Measurements from ENCODE around the gene DNAJC30.
"Not testable (repeated sequence)": the region's sequence is repeated elsewhere in the genome, so short reads cannot be mapped to it uniquely, and the experiment has no call there.

The DNAJC30 gene

GRCh38 chr7:73683788-73684693, 788 bp upstream of the DNAJC30 start:
- peaks cover 23% of the 10 kb centered on the region for H3K36me3 ChIP-seq (ENCODE audit: control insufficient read depth, insufficient read depth, low read length)

GRCh38 chr7:73682745-73683055, 553 bp downstream of the DNAJC30 start:
- DNase-seq, result no peak
- peak overlapping the region; percentile 80 for H3K27ac ChIP-seq (ENCODE audit: insufficient read depth, low read length, poor library complexity, severe bottlenecking)
- peak overlapping the region; percentile 97 for H3K4me3 ChIP-seq (ENCODE audit: insufficient read depth, low read depth, low read length, poor library complexity, severe bottlenecking)

More at GRCh38 chr7:73683788-73684693, 788 bp upstream of the DNAJC30 start:
- Histone ChIP-seq H3K4me1 (ENCODE audit: control insufficient read depth, insufficient read depth, low read length, poor library complexity, severe bottlenecking) (peaks cover 23% of the 10 kb centered on the region), H3K9me3 (ENCODE audit: control insufficient read depth, low read length) (no peaks in the 10 kb centered on the region), H3K27ac (ENCODE audit: insufficient read depth, low read length, poor library complexity, severe bottlenecking) (peak overlapping the region; percentile 77), H3K4me3 (ENCODE audit: insufficient read depth, low read depth, low read length, poor library complexity, severe bottlenecking) (peak overlapping the region; percentile 97), H3K27me3 (replicated peaks; ENCODE audit: control insufficient read depth, insufficient read depth, low read length, poor library complexity, severe bottlenecking) (no peaks in the 10 kb centered on the region)
- no peak for DNase-seq

GRCh38 chr7:73681031-73681430, 2.2 kb downstream of the DNAJC30 start:
- Histone ChIP-seq H3K36me3 (ENCODE audit: control insufficient read depth, insufficient read depth, low read length) (peaks cover 7% of the 10 kb centered on the region), H3K9me3 (ENCODE audit: control insufficient read depth, low read length) (no peaks in the 10 kb centered on the region), H3K4me3 (ENCODE audit: insufficient read depth, low read depth, low read length, poor library complexity, severe bottlenecking) (no peak overlapping the region), H3K4me1 (ENCODE audit: control insufficient read depth, insufficient read depth, low read length, poor library complexity, severe bottlenecking) (peaks cover 23% of the 10 kb centered on the region), H3K27ac (ENCODE audit: insufficient read depth, low read length, poor library complexity, severe bottlenecking) (no peak overlapping the region), H3K27me3 (replicated peaks; ENCODE audit: control insufficient read depth, insufficient read depth, low read length, poor library complexity, severe bottlenecking) (no peaks in the 10 kb centered on the region)
- DNase-seq, result no peak

More at GRCh38 chr7:73682745-73683055, 553 bp downstream of the DNAJC30 start:
- H3K9me3 ChIP-seq (ENCODE audit: control insufficient read depth, low read length), result no peaks in the 10 kb centered on the region
- H3K27me3 ChIP-seq (replicated peaks; ENCODE audit: control insufficient read depth, insufficient read depth, low read length, poor library complexity, severe bottlenecking), result no peaks in the 10 kb centered on the region
- H3K4me1 ChIP-seq (ENCODE audit: control insufficient read depth, insufficient read depth, low read length, poor library complexity, severe bottlenecking), result peaks cover 23% of the 10 kb centered on the region
- H3K36me3 ChIP-seq (ENCODE audit: control insufficient read depth, insufficient read depth, low read length), result peaks cover 14% of the 10 kb centered on the region

- no peaks in the 10 kb centered on the region for H3K9me3 ChIP-seq (ENCODE audit: control insufficient read depth, low read length)
These were observed 2.8 kb downstream of the DNAJC30 start for GRCh38 chr7:73680501-73680900.

GRCh38 chr7:73679709-73680108, 3.5 kb downstream of the DNAJC30 start:
- Histone ChIP-seq H3K27ac (ENCODE audit: insufficient read depth, low read length, poor library complexity, severe bottlenecking) (no peak overlapping the region), H3K9me3 (ENCODE audit: control insufficient read depth, low read length) (no peaks in the 10 kb centered on the region), H3K36me3 (ENCODE audit: control insufficient read depth, insufficient read depth, low read length) (peaks cover 7% of the 10 kb centered on the region), H3K27me3 (replicated peaks; ENCODE audit: control insufficient read depth, insufficient read depth, low read length, poor library complexity, severe bottlenecking) (no peaks in the 10 kb centered on the region), H3K4me1 (ENCODE audit: control insufficient read depth, insufficient read depth, low read length, poor library complexity, severe bottlenecking) (peaks cover 23% of the 10 kb centered on the region), H3K4me3 (ENCODE audit: insufficient read depth, low read depth, low read length, poor library complexity, severe bottlenecking) (no peak overlapping the region)
- no peak for DNase-seq

More at GRCh38 chr7:73680501-73680900, 2.8 kb downstream of the DNAJC30 start:
- no peaks in the 10 kb centered on the region for H3K27me3 ChIP-seq (replicated peaks; ENCODE audit: control insufficient read depth, insufficient read depth, low read length, poor library complexity, severe bottlenecking)
- peaks cover 23% of the 10 kb centered on the region for H3K4me1 ChIP-seq (ENCODE audit: control insufficient read depth, insufficient read depth, low read length, poor library complexity, severe bottlenecking)
- DNase-seq, result no peak
- peaks cover 7% of the 10 kb centered on the region for H3K36me3 ChIP-seq (ENCODE audit: control insufficient read depth, insufficient read depth, low read length)
- no peak overlapping the region for H3K27ac ChIP-seq (ENCODE audit: insufficient read depth, low read length, poor library complexity, severe bottlenecking)
- H3K4me3 ChIP-seq (ENCODE audit: insufficient read depth, low read depth, low read length, poor library complexity, severe bottlenecking), result no peak overlapping the region

GRCh38 chr7:73678862-73679261, 4.4 kb downstream of the DNAJC30 start:
- no peaks in the 10 kb centered on the region for H3K9me3 ChIP-seq (ENCODE audit: control insufficient read depth, low read length)
- peaks cover 18% of the 10 kb centered on the region for H3K4me1 ChIP-seq (ENCODE audit: control insufficient read depth, insufficient read depth, low read length, poor library complexity, severe bottlenecking)
- H3K36me3 ChIP-seq (ENCODE audit: control insufficient read depth, insufficient read depth, low read length), result peaks cover 7% of the 10 kb centered on the region
- H3K27ac ChIP-seq (ENCODE audit: insufficient read depth, low read length, poor library complexity, severe bottlenecking), result no peak overlapping the region
- DNase-seq, result no peak
- H3K4me3 ChIP-seq (ENCODE audit: insufficient read depth, low read depth, low read length, poor library complexity, severe bottlenecking), result no peak overlapping the region
- no peaks in the 10 kb centered on the region for H3K27me3 ChIP-seq (replicated peaks; ENCODE audit: control insufficient read depth, insufficient read depth, low read length, poor library complexity, severe bottlenecking)

- not testable (repeated sequence) for H3K36me3 ChIP-seq (ENCODE audit: control insufficient read depth, insufficient read depth, low read length); DNase-seq; H3K4me3 ChIP-seq (ENCODE audit: insufficient read depth, low read depth, low read length, poor library complexity, severe bottlenecking); H3K9me3 ChIP-seq (ENCODE audit: control insufficient read depth, low read length); H3K27ac ChIP-seq (ENCODE audit: insufficient read depth, low read length, poor library complexity, severe bottlenecking); H3K27me3 ChIP-seq (replicated peaks; ENCODE audit: control insufficient read depth, insufficient read depth, low read length, poor library complexity, severe bottlenecking); H3K4me1 ChIP-seq (ENCODE audit: control insufficient read depth, insufficient read depth, low read length, poor library complexity, severe bottlenecking)
These were observed 7.2 kb downstream of the DNAJC30 start for GRCh38 chr7:73676062-73676461.

- no peak for DNase-seq
- Histone ChIP-seq H3K4me3 (ENCODE audit: insufficient read depth, low read depth, low read length, poor library complexity, severe bottlenecking) (no peak overlapping the region), H3K9me3 (ENCODE audit: control insufficient read depth, low read length) (no peaks in the 10 kb centered on the region), H3K27ac (ENCODE audit: insufficient read depth, low read length, poor library complexity, severe bottlenecking) (no peak overlapping the region), H3K4me1 (ENCODE audit: control insufficient read depth, insufficient read depth, low read length, poor library complexity, severe bottlenecking) (no peaks in the 10 kb centered on the region), H3K36me3 (ENCODE audit: control insufficient read depth, insufficient read depth, low read length) (peaks cover 4% of the 10 kb centered on the region), H3K27me3 (replicated peaks; ENCODE audit: control insufficient read depth, insufficient read depth, low read length, poor library complexity, severe bottlenecking) (no peaks in the 10 kb centered on the region)
These were observed 8.7 kb downstream of the DNAJC30 start for GRCh38 chr7:73674468-73675124.

GRCh38 chr7:73671857-73672445, 11.3 kb downstream of the DNAJC30 start:
- DNase-seq, result no peak
- Histone ChIP-seq H3K4me3 (ENCODE audit: insufficient read depth, low read depth, low read length, poor library complexity, severe bottlenecking) (no peak overlapping the region), H3K4me1 (ENCODE audit: control insufficient read depth, insufficient read depth, low read length, poor library complexity, severe bottlenecking) (peaks cover 10% of the 10 kb centered on the region), H3K27ac (ENCODE audit: insufficient read depth, low read length, poor library complexity, severe bottlenecking) (no peak overlapping the region), H3K9me3 (ENCODE audit: control insufficient read depth, low read length) (no peaks in the 10 kb centered on the region), H3K36me3 (ENCODE audit: control insufficient read depth, insufficient read depth, low read length) (no peaks in the 10 kb centered on the region), H3K27me3 (replicated peaks; ENCODE audit: control insufficient read depth, insufficient read depth, low read length, poor library complexity, severe bottlenecking) (peaks cover 11% of the 10 kb centered on the region)

- Histone ChIP-seq H3K27me3 (replicated peaks; ENCODE audit: control insufficient read depth, insufficient read depth, low read length, poor library complexity, severe bottlenecking) (peaks cover 11% of the 10 kb centered on the region), H3K4me1 (ENCODE audit: control insufficient read depth, insufficient read depth, low read length, poor library complexity, severe bottlenecking) (peaks cover 10% of the 10 kb centered on the region), H3K9me3 (ENCODE audit: control insufficient read depth, low read length) (no peaks in the 10 kb centered on the region), H3K36me3 (ENCODE audit: control insufficient read depth, insufficient read depth, low read length) (no peaks in the 10 kb centered on the region), H3K27ac (ENCODE audit: insufficient read depth, low read length, poor library complexity, severe bottlenecking) (no peak overlapping the region), H3K4me3 (ENCODE audit: insufficient read depth, low read depth, low read length, poor library complexity, severe bottlenecking) (no peak overlapping the region)
- DNase-seq, result no peak
These were observed 12.0 kb downstream of the DNAJC30 start for GRCh38 chr7:73671322-73671661.

All from effector memory CD4-positive, alpha-beta T cell (primary cell).